GM18867 (cell line): Measurements from ENCODE around the gene KRT12.

Source experiments
- ATAC-seq: cut with Tn5 transposase; IDR thresholded peaks from one replicate; pipeline ENCODE4 v1.9.1; 2021; ENCODE audit warnings: mild to moderate bottlenecking, moderate library complexity; ENCODE audit not compliant: unreplicated experiment

Gene KRT12

GRCh38 chr17:40866838-40867237 is at the start of gene KRT12:
Gene KRT12 (minus strand): TSS chr17:40867223. CDS start chr17:40867186, 37 bp downstream.
- no peak for ATAC-seq

- ATAC-seq: no peak
Measured at GRCh38 chr17:40916366-40916765, 49.3 kb upstream of the KRT12 start.

- ATAC-seq: no peak
Measured at GRCh38 chr17:40915721-40916256, 48.8 kb upstream of the KRT12 start.

- no peak for ATAC-seq
Measured at GRCh38 chr17:40915199-40915661, 48.2 kb upstream of the KRT12 start.

GRCh38 chr17:40914075-40914855 is 47.2 kb upstream of the KRT12 start:
- no peak for ATAC-seq

- ATAC-seq: no peak
Measured at GRCh38 chr17:40912486-40913210, 45.6 kb upstream of the KRT12 start.

- ATAC-seq: no peak
Measured at GRCh38 chr17:40910441-40910841, 43.4 kb upstream of the KRT12 start.

- no peak for ATAC-seq
Measured at GRCh38 chr17:40909755-40910154, 42.7 kb upstream of the KRT12 start.

- ATAC-seq: no peak
Measured at GRCh38 chr17:40909351-40909750, 42.3 kb upstream of the KRT12 start.

GRCh38 chr17:40906613-40907012 is 39.6 kb upstream of the KRT12 start:
- no peak for ATAC-seq

- no peak for ATAC-seq
Measured at GRCh38 chr17:40905370-40905769, 38.3 kb upstream of the KRT12 start.

- no peak for ATAC-seq
Measured at GRCh38 chr17:40903129-40903847, 36.3 kb upstream of the KRT12 start.

GRCh38 chr17:40902498-40902897 is 35.5 kb upstream of the KRT12 start:
- ATAC-seq: no peak

GRCh38 chr17:40901981-40902474 is 35.0 kb upstream of the KRT12 start:
- no peak for ATAC-seq

GRCh38 chr17:40900809-40901356 is 33.9 kb upstream of the KRT12 start:
- no peak for ATAC-seq

GRCh38 chr17:40896916-40897455 is 30.0 kb upstream of the KRT12 start:
- ATAC-seq: no peak

GRCh38 chr17:40895106-40895730 is 28.2 kb upstream of the KRT12 start:
- ATAC-seq: no peak

- ATAC-seq: no peak
Measured at GRCh38 chr17:40888196-40888720, 21.2 kb upstream of the KRT12 start.

- no peak for ATAC-seq
Measured at GRCh38 chr17:40886090-40886489, 19.1 kb upstream of the KRT12 start.
